Tibial artery (tissue), 4 donors: ENCODE results near the gene HOXD9.

Experiments used
- DNase-seq, 2 donors: peaks; one replicate each; pipeline ENCODE4 v3.0.0-alpha.2; 2019
- H3K27ac ChIP-seq, 2 donors: fragments of 200-600 bp; sonication (generic) in 1 of 2; 1 replicate in 1 of 2; 2 replicates in 1 of 2; pipeline ENCODE4 v1.5.1; 2018 to 2019; ENCODE audit warnings: mild to moderate bottlenecking in 1 of 2
- H3K27me3 ChIP-seq, 2 donors: fragments of 200-600 bp; sonication (generic) in 1 of 2; one replicate each; pipeline versions ENCODE4 v1.5.1 to v1.6.0; 2016 to 2019
- H3K36me3 ChIP-seq, 3 donors: fragments of 200-600 bp; sonication (generic) in 2 of 3; one replicate each; pipeline ENCODE4 v1.5.1; 2016 to 2019; ENCODE audit warnings: mild to moderate bottlenecking in 2 of 3
- H3K4me1 ChIP-seq, 4 donors: fragments of 200-600 bp; sonication (generic) in 2 of 4; 1 replicate in 3 of 4; 2 replicates in 1 of 4; pipeline ENCODE4 v1.5.1; 2016 to 2019
- H3K4me3 ChIP-seq, 2 donors: fragments of 200-600 bp; sonication (generic) in 1 of 2; 1 replicate in 1 of 2; 2 replicates in 1 of 2; pipeline ENCODE4 v1.5.1; 2018 to 2019; ENCODE audit warnings: mild to moderate bottlenecking in 2 of 2
- H3K9me3 ChIP-seq, 3 donors: fragments of 200-600 bp; sonication (generic) in 1 of 3; one replicate each; pipeline ENCODE4 v1.5.1; 2016 to 2019
- intact Hi-C: fragments of 100-400 bp; cut with DNase I; formaldehyde crosslinking; loops from one replicate; pipeline ENCODE4 v1.15.0; 2023; ENCODE audit warnings: low total_unique reads
- TF ChIP-seq, protein P1 (sequence below), 2 experiments: fragments of 200-600 bp in 1 of 2; fragments of 450-650 bp in 1 of 2; IDR thresholded peaks; one replicate each; pipeline ENCODE4 v1.5.1; 2017 to 2019; ENCODE audit warnings: antibody characterized with exemption in 2 of 2, mild to moderate bottlenecking in 1 of 2, moderate library complexity in 1 of 2

The HOXD9 gene

DNA sequence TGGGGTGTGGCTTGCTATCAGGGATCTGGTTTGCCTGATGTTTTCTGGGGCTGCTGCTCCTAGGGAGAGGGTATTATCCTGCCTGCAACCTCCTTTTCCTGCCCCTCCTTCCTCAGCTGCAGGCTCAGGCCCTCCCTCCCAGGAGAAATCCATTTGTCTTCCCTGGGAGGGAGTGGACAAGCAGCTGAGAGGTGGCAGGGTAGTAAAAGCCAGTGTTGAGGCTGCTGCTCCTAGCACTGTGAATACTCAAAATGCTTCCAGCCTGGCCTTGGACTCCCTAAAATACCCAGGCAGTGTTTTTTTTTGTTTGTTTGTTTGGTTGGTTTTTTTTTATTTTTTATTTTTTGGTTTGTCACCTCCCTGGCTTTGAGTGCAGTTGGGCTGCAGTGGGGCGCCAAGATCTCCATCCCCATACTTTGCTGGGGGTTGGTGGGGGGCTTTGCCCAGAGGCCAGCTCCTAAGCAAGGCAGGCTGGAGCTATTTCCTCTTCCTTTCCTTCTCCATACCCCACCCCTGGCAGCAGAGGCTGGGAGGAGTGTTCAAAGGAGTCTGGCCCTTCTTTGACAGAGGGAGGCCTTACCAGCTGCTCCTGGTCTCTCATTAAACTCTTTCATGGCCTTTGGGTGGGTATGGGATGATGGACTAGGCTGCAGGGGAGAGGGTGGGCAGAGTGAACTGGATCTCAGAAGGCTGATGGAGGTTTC is 48.2 kb downstream of the HOXD9 start:
- TF ChIP-seq, protein P1, sequence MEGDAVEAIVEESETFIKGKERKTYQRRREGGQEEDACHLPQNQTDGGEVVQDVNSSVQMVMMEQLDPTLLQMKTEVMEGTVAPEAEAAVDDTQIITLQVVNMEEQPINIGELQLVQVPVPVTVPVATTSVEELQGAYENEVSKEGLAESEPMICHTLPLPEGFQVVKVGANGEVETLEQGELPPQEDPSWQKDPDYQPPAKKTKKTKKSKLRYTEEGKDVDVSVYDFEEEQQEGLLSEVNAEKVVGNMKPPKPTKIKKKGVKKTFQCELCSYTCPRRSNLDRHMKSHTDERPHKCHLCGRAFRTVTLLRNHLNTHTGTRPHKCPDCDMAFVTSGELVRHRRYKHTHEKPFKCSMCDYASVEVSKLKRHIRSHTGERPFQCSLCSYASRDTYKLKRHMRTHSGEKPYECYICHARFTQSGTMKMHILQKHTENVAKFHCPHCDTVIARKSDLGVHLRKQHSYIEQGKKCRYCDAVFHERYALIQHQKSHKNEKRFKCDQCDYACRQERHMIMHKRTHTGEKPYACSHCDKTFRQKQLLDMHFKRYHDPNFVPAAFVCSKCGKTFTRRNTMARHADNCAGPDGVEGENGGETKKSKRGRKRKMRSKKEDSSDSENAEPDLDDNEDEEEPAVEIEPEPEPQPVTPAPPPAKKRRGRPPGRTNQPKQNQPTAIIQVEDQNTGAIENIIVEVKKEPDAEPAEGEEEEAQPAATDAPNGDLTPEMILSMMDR (IDR thresholded peaks at IDR 0.05): no peak
- no peak overlapping the region for H3K4me3 ChIP-seq
- peaks cover 0 to 7% (median 5%) of the 10 kb centered on the region in 4 donors for H3K4me1 ChIP-seq
- DNase-seq: no peak
- no peaks in the 10 kb centered on the region for H3K9me3 ChIP-seq
- no peak overlapping the region for H3K27ac ChIP-seq
- intact Hi-C loops: no loop called here
- no peaks in the 10 kb centered on the region for H3K36me3 ChIP-seq
- peaks cover 0 to 61% of the 10 kb centered on the region in 2 donors for H3K27me3 ChIP-seq

DNA sequence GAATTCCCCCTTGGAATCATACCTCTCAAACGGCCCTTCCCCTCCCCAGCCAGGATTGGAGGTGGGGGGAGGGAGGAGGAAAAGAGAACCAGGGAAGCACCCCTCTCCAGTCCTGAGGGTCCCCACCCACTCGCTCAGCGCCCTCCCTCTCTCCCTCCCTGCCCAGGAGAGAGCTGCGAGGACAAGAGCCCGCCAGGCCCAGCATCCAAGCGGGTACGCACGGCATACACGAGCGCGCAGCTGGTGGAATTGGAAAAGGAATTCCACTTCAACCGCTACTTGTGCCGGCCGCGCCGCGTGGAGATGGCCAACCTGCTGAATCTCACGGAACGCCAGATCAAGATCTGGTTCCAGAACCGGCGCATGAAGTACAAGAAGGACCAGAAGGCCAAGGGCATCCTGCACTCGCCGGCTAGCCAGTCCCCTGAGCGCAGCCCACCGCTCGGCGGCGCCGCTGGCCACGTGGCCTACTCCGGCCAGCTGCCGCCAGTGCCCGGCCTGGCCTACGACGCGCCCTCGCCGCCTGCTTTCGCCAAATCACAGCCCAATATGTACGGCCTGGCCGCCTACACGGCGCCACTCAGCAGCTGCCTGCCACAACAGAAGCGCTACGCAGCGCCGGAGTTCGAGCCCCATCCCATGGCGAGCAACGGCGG is 49.0 kb downstream of the HOXD9 start:
- Histone ChIP-seq H3K4me1 (peaks cover 0 to 7% (median 5%) of the 10 kb centered on the region in 4 donors), H3K9me3 (no peaks in the 10 kb centered on the region), H3K27me3 (peaks cover 0 to 65% of the 10 kb centered on the region in 2 donors), H3K36me3 (no peaks in the 10 kb centered on the region), H3K4me3 (no peak overlapping the region), H3K27ac (no peak overlapping the region)
- TF ChIP-seq, protein P1 (IDR thresholded peaks at IDR 0.05): no peak
- no peak for DNase-seq
- intact Hi-C loops: no loop called here

- Histone ChIP-seq H3K36me3 (no peaks in the 10 kb centered on the region), H3K27me3 (peaks cover 0 to 70% of the 10 kb centered on the region in 2 donors), H3K4me3 (no peak overlapping the region), H3K9me3 (no peaks in the 10 kb centered on the region), H3K4me1 (peaks cover 0 to 7% (median 5%) of the 10 kb centered on the region in 4 donors), H3K27ac (no peak overlapping the region)
- intact Hi-C loops: no loop called here
- no peak for DNase-seq
- TF ChIP-seq, protein P1 (IDR thresholded peaks at IDR 0.05): no peak
Observed at GRCh38 chr2:176172007-176172894, 49.7 kb downstream of the HOXD9 start.

DNA sequence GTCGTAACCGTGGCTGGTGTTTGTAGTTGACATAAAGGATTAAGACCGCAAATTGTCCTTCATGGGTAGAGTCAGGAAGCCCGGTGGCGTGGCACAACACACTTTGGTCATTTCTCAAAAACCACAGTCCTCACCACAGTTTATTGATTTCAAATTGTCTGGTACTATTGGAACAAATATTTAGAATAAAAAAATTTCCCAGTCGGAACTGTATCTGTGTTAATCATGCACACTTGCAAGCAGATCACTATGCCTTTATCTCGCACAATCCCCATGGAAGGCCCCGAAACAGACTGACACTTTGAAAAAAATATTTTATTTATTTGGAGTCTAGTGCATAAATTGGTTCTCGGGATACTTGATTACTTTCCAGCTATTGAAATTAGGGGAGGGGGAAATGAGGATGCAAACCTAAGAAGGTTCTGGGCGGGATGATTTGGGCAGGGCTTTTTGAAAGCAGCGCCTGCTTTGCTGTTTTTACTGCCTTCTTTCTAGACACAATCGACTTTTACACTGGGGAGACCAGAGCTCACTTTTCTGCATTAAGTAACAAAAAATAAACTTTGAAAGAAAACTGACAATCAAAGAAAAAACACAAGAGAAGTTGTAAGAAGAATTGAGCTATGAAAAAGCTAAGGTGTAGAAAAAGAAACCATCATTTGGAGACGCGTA is 50.5 kb downstream of the HOXD9 start:
- Histone ChIP-seq H3K27ac (no peak overlapping the region), H3K4me1 (peaks cover 0 to 12% (median 10%) of the 10 kb centered on the region in 4 donors), H3K9me3 (no peaks in the 10 kb centered on the region), H3K27me3 (peaks cover 0 to 78% of the 10 kb centered on the region in 2 donors), H3K36me3 (no peaks in the 10 kb centered on the region), H3K4me3 (no peak overlapping the region)
- intact Hi-C loops: no loop called here
- no peak for DNase-seq
- TF ChIP-seq, protein P1 (IDR thresholded peaks at IDR 0.05): no peak
